ENCODE results near the gene PSME3IP1.
"Not testable (repeated sequence)": the region's sequence is repeated elsewhere in the genome, so short reads cannot be mapped to it uniquely, and the experiment has no call there.

PSME3IP1 gene

GRCh38 chr16:57128771-57129389 is 57.0 kb downstream of the PSME3IP1 start:
- DNase-seq (ENCODE audit: extremely low spot score, insufficient read length, low read depth): no peak
- FAIRE-seq: no peak

DNA sequence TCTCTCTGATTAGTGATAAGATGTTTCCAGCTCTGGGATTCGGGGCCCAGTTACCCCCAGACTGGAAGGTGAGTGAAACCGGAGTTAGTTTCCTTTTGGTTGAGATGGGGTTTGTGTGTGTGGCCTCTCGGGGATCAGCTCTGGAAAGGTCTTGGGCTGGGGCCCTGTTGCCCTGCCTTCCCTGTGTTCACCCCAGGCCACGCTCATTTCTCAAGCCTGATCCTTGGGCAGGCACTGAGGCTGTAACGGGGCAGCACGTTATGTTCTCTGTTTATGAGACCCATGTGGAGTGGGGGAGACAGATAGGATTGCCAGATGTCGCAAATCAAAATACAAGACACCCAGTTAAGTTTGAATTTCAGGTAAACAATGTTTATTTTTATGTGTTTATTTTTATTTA is 58.0 kb downstream of the PSME3IP1 start:
- FAIRE-seq (no peak), DNase-seq (ENCODE audit: extremely low spot score, insufficient read length, low read depth) (no peak)

DNA sequence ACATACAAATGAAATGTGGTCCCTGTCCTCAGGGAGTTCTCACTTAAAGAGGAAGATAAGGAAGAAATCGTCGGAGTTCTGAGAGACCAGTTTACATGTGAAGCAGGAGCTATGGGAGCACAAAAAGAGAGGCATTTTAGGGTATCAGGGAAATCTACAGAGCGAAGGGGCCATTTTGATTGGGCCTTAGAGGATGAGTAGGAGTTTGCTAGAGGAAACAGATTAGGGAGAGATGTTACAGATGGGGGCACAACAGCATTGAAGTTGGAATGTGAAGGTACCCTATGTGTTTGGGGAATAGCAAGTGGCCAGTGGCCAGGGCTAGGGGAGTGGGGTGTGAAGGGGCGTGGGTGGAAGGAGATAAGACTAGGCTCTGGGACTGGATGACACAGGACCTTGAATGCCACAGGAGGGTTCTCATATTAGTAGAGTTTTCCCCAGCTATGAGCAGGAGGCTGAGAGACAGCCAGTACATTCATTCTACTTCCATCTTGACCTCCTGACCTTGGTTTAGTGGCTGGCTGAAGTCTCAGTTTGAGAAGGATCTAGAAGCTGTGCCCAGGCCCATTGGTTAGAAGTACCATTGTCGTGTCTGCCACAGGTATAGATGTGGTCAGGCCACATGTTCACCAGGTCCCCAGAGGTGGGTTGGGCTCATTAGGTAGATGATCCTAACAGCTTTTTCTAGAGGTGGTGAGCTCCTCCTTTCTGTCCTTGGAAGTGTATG is 58.6 kb downstream of the PSME3IP1 start:
- peak; percentile 75 for FAIRE-seq
- DNase-seq (ENCODE audit: extremely low spot score, insufficient read length, low read depth): no peak

DNA sequence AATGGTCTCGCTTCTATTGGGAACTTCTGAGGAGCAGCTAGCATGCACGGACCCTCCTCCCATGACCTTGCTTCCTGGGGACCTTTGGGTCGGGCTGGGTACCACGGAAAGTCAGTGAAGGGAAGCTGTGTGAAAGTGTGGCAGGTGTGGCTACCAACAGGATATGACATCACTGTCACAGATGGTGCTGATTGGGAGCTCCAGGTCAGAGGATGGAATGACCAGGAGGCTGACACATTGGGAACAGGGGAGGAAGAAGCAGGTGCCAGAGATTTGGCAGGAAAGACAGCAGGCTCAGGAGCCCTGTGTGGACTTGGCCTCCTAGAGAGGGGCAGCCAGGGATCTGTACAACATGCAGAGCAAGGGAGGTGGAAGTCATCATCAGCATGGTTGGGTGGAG is 59.4 kb downstream of the PSME3IP1 start:
- FAIRE-seq: peak; percentile 72
- no peak for DNase-seq (ENCODE audit: extremely low spot score, insufficient read length, low read depth)

GRCh38 chr16:57125969-57126368 is 59.9 kb downstream of the PSME3IP1 start:
- FAIRE-seq: no peak
- DNase-seq (ENCODE audit: extremely low spot score, insufficient read length, low read depth): no peak

- DNase-seq (ENCODE audit: extremely low spot score, insufficient read length, low read depth): no peak
- no peak for FAIRE-seq
Observed at GRCh38 chr16:57125376-57125775, 60.5 kb downstream of the PSME3IP1 start.

GRCh38 chr16:57123974-57124674 is 61.7 kb downstream of the PSME3IP1 start:
- DNase-seq (ENCODE audit: extremely low spot score, insufficient read length, low read depth) (no peak), FAIRE-seq (no peak)

DNA sequence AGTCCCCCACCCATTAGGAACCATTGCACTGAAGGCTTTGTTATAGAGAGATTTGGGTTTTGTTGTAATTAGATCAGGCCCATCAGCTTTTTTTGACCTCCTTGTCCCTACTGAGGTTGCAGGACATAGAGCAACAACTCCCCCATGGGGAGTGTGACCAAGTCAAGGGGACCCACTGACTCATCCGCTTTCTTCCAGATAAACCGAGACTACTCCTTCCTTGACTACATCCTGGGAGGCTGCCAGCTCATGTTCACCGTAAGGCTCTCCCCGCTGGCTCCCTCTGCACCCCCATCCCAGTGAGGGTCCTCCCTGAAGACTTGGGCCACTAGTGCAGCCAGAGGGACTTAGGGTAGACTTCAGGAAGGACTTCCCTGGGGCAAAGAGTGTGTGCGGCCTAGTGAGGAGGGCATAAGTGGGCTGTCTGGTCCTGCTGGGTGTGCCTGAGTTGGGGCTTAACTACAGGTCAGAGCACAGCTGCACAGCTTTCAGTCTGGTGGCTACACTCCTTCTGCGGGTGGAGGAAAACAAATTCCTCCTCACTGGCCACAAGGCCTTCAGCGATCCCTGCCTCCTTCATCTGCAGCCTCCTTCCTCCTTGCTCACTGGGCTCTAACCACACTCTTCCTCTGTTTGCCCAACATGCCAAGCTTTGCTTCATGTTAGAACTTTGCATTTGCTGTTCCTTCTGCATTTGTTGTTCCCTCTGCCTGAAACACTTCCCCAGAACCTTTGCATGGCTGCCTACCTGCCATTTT is 62.4 kb downstream of the PSME3IP1 start:
- DNase-seq (ENCODE audit: extremely low spot score, insufficient read length, low read depth): no peak
- no peak for FAIRE-seq

GRCh38 chr16:57118461-57119084 is 67.3 kb downstream of the PSME3IP1 start:
- no peak for DNase-seq (ENCODE audit: extremely low spot score, insufficient read length, low read depth)
- no peak for FAIRE-seq

- DNase-seq (ENCODE audit: extremely low spot score, insufficient read length, low read depth) (no peak), FAIRE-seq (no peak)
Observed at GRCh38 chr16:57115514-57116182, 70.2 kb downstream of the PSME3IP1 start.

DNA sequence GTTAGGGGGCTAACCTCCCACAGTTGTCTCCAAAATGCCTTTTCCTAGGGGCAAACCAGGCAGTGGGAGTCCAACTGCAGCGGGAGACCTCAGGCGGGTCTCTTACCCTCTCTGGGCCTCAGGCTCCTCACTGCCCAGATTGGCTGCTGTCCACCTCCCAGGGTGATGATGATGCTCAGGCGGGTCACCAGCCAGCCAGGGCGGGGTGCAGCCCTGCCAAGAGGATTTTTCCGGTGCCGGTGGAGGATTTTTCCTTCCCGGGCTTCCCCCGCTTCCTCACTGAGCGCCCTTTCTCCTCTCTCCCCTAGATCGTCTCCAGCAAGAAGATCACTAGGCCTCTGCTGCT is 70.7 kb downstream of the PSME3IP1 start:
- DNase-seq (ENCODE audit: extremely low spot score, insufficient read length, low read depth) (no peak), FAIRE-seq (no peak)

DNA sequence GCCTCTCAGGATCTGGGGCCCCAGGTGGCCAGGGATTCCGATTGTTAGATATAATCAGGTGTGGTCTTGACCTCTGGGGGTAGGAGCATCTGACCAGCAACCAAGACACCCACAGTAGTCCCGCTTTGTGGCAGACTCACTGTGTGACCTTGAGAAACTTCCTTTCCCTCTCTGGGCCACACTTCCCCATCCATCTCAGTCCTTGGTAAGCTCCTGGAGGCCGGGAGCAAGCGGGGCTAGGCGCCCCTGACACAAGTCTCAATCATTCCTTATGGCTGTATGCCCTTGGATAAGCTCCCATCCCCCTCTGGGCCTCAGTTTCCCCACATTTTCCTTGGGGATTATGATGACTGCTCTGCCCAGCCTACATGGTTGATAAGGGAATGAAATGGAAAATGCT is 72.2 kb downstream of the PSME3IP1 start:
- DNase-seq (ENCODE audit: extremely low spot score, insufficient read length, low read depth) (no peak), FAIRE-seq (no peak)

DNA sequence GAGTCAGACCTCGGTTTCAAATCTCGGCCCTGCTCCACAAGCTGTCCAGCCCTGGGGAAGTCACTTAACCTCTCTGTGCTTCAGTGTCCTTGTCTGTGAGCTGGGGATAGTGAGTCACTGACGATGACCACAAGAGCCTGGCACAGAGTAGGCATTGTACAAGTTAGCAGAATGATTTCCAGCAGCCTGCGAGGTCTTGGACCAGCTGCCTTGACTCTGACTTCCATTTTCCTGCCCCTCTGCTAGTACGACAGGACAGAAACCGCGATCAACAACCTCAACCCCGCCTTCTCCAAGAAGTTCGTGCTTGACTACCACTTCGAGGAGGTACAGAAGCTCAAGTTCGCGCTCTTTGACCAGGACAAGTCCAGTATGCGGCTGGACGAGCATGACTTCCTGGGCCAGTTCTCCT is 72.8 kb downstream of the PSME3IP1 start:
- FAIRE-seq (peak; percentile 67), DNase-seq (ENCODE audit: extremely low spot score, insufficient read length, low read depth) (no peak)

DNA sequence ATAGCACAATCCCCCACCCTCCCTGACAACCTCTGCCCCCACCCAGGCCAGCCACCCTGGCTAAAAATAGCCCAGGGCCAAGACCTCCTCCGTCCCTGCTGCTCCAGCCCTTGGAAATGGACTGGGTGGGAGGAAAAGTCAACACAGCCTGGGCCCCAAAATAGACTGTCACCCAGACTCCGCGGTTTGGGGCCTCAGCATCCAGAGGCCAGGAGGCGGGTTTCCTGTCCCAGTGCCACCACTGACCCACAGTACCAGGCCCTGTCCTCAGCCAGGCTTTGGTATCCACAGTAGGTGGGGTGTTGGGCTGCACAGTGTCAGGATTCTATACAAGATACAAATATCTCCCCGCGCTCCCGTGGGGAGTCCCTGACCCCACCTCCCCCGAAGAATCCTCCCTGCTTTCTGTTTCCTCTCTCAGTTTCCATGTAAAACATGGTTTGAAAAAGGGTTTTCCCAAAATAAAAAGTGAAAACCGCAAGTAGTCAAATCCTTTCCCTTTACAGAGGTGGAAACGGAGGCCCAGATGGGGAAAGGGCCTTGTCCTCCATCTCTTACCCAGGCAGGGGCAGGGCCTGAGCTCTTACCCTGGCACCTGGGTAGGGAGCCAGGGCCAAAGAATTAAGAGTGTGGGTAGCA is 73.3 kb downstream of the PSME3IP1 start:
- FAIRE-seq (no peak), DNase-seq (ENCODE audit: extremely low spot score, insufficient read length, low read depth) (no peak)

DNA sequence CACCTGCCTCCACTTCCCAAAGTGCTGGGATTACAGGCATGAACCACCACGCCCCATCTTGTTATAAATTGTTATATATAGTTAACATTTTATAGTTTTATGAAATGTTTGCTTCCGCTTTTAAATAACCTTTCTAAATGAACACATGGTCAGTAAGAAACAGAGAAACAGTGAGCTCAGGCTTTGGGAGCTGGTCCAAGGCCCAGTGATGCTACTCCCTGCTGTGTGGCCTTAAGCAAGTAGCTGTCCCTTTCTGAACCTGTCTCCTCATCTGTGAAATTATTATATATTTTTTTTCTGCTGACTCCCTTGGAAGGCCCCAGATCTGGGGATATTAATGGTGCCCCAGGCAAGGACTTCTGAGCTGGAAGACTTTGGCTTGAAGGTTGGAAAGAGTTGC is 74.4 kb downstream of the PSME3IP1 start:
- no peak for FAIRE-seq
- DNase-seq (ENCODE audit: extremely low spot score, insufficient read length, low read depth): no peak

- FAIRE-seq (no peak), DNase-seq (ENCODE audit: extremely low spot score, insufficient read length, low read depth) (no peak)
Observed at GRCh38 chr16:57110937-57111336, 74.9 kb downstream of the PSME3IP1 start.

GRCh38 chr16:57109259-57110105 is 76.4 kb downstream of the PSME3IP1 start:
- FAIRE-seq; DNase-seq (ENCODE audit: extremely low spot score, insufficient read length, low read depth): not testable (repeated sequence)

DNA sequence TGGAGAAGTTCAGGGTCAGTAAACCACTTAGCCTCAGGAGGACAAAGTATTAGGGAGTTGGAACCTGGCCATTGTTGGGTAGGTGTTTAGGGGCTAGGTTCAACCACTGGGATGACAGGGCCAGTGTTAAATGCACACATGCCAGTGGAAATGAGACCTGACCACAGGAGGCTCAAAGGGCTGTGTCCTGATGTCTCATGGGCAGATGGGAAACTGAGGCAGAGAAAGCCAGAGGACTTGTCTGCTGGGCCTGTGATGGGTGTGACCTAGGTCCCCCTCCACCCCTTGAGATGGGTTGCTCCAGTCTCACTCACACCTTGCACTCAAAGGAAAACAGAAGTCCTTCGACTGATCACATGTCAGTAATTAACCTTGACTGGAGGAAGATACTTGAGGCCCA is 77.4 kb downstream of the PSME3IP1 start:
- DNase-seq (ENCODE audit: extremely low spot score, insufficient read length, low read depth) (no peak), FAIRE-seq (no peak)
